Ovary (tissue), 9 donors: ENCODE data around the gene LHFPL6. TPM values are rescaled to one million over a fixed set of nuclear protein-coding genes. Genes with fewer than 3 reads are reported as not detected.

ENCODE experiments used
- DNase-seq, 5 donors: peaks; one replicate each; pipeline ENCODE4 v3.0.0-alpha.2; 2019 to 2020
- H3K27ac ChIP-seq, 2 donors: fragments of 200-600 bp; one replicate each; pipeline versions ENCODE4 v1.5.1 to v1.8.0; 2019 to 2022
- H3K27me3 ChIP-seq: fragments of 200-600 bp; one replicate; pipeline ENCODE4 v1.8.0; 2022
- H3K36me3 ChIP-seq: fragments of 200-600 bp; sonication (generic); one replicate; pipeline ENCODE4 v1.5.1; 2019
- H3K4me1 ChIP-seq: one replicate; pipeline ENCODE4 v1.8.1; 2013; ENCODE audit warnings: mild to moderate bottlenecking, moderate library complexity; ENCODE audit not compliant: insufficient read depth
- H3K4me3 ChIP-seq: fragments of 200-600 bp; sonication (generic); one replicate; pipeline ENCODE4 v1.5.1; 2017
- H3K9me3 ChIP-seq, 2 donors: fragments of 200-600 bp in 1 of 2; sonication (generic) in 1 of 2; one replicate each; pipeline versions ENCODE4 v1.5.1 to v1.8.1; 2013 to 2019; ENCODE audit warnings: mild to moderate bottlenecking in 1 of 2, moderate library complexity in 1 of 2
- CTCF ChIP-seq, 3 donors: fragments of 450-650 bp in 2 of 3; fragments of 200-600 bp in 1 of 3; IDR thresholded peaks; one replicate each; pipeline versions ENCODE4 v1.5.1 to v1.8.0; 2016 to 2022; ENCODE audit warnings: antibody characterized with exemption in 3 of 3, mild to moderate bottlenecking in 1 of 3
- EP300 ChIP-seq: sonication (generic); formaldehyde crosslinking; IDR thresholded peaks from one replicate; pipeline ENCODE4 v1.6.1; 2017; ENCODE audit warnings: antibody characterized with exemption
- POLR2A ChIP-seq: fragments of 450-650 bp; IDR thresholded peaks from one replicate; pipeline ENCODE4 v1.6.1; 2017; ENCODE audit warnings: antibody characterized with exemption, mild to moderate bottlenecking, moderate library complexity
- WGBS, 3 donors: extraction: QIAGEN DNeasy Blood & Tissue Kit in 1 of 3; methylation state at CpG; one replicate each; pipeline versions ENCODE4 v1.1.5 to v1.1.7; 2013 to 2017; 5-methylcytosine and 5-hydroxymethylcytosine counted together
- intact Hi-C, 4 donors: fragments of 100-400 bp; cut with DNase I; formaldehyde crosslinking; loops; one replicate each; pipeline versions ENCODE4 v1.11.0 to v1.15.1; 2022 to 2023
- polyA plus RNA-seq, 2 donors: library from polyadenylated mRNA; stranded (reverse); fragments of 200-250 nt in 1 of 2; fragments of 350-450 nt in 1 of 2; fragmentation: Illumina TruSeq in 1 of 2; extraction: RNeasy Lipid Tissue Mini Kit (QIAGEN cat#74804) in 1 of 2; gene quantifications; one replicate each; pipeline ENCODE4 v1.2.3, GENCODE V29; 2013 to 2014
- total RNA-seq, 7 donors: library from RNA; depleted of rRNA in 2 of 7; stranded (reverse); fragments of >200 nt in 2 of 7; fragmentation: NEBNext Ultra II Directional in 3 of 7; extraction: Animal tissue kit (Norgen Biotek cat#: 25700) in 3 of 7; gene quantifications; one replicate each; pipeline versions ENCODE4 v1.1.0 to v1.2.4, GENCODE V29; 2016 to 2023
- donor health status: DM: no; HTN: no; CAD: no; lungs with moderate emphysema.
- donor health status: DM: no; HTN: no; CAD: no.
- donor health status: Bipolar disorder and iron deficiency.
- donor health status: DM: yes; HTN: yes; CAD: no.
- donor health status: DM: no; HTN: no; CAD: no.
- donor health status: DM: yes; HTN: yes; CAD: no.

The LHFPL6 gene
- total and polyA plus RNA-seq, 9 donors, result 19.7 to 136 (median 42.4) TPM

GRCh38 chr13:39498471-39499114 lies 104.4 kb downstream of the LHFPL6 start:
- Histone ChIP-seq H3K9me3 (no peaks in the 10 kb centered on the region), H3K4me1 (peaks cover 13% of the 10 kb centered on the region), H3K27me3 (no peaks in the 10 kb centered on the region), H3K36me3 (no peaks in the 10 kb centered on the region), H3K27ac (no peak overlapping the region), H3K4me3 (no peak overlapping the region)
- intact Hi-C loops, result no loop called here
- DNase-seq, result no peak
- TF ChIP-seq CTCF (IDR thresholded peaks at IDR 0.05) (no peak), POLR2A (no peak), EP300 (no peak)
- 81 to 88% (median 85%) methylated on average over 9 of the region's 9 CpGs for WGBS, 3 donors

GRCh38 chr13:39496506-39496905 lies 106.5 kb downstream of the LHFPL6 start:
- Histone ChIP-seq H3K27ac (no peak overlapping the region), H3K27me3 (no peaks in the 10 kb centered on the region), H3K36me3 (no peaks in the 10 kb centered on the region), H3K9me3 (no peaks in the 10 kb centered on the region), H3K4me3 (no peak overlapping the region), H3K4me1 (peaks cover 9% of the 10 kb centered on the region)
- TF ChIP-seq CTCF (IDR thresholded peaks at IDR 0.05) (no peak), POLR2A (no peak)
- DNase-seq, result no peak
- intact Hi-C loops, result no loop called here

GRCh38 chr13:39494633-39495032 lies 108.4 kb downstream of the LHFPL6 start:
- Histone ChIP-seq H3K27me3 (no peaks in the 10 kb centered on the region), H3K4me3 (no peak overlapping the region), H3K9me3 (no peaks in the 10 kb centered on the region), H3K4me1 (peaks cover 10% of the 10 kb centered on the region), H3K27ac (no peak overlapping the region), H3K36me3 (no peaks in the 10 kb centered on the region)
- no peak for TF ChIP-seq EP300
- no peak for TF ChIP-seq CTCF (IDR thresholded peaks at IDR 0.05)
- no peak for TF ChIP-seq POLR2A
- no peak for DNase-seq
- intact Hi-C loops, result no loop called here
- 87 to 91% (median 90%) methylated on average over 3 of the region's 3 CpGs for WGBS, 3 donors

DNA sequence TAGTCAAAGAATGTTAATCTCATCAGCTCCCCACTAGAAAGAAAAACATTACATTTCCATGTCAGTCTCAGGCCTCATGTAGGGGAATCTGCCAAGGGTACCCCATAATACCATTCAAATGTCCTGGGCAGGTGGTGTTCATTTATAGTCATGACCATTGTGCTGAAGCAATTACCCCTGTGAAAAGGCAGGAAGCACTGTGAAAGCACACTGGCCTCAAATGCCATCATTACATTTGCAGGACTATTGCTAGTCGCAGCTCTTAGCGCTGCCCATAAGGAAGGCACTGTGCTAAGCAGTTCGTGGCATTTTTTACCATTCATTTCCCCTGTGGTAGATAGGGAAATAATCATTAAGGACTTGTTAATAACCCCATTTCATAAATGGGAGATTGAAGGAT lies 109.0 kb downstream of the LHFPL6 start:
- WGBS, 3 donors, result 80 to 85% (median 85%) methylated on average over 3 of the region's 3 CpGs
- intact Hi-C loops, result no loop called here
- no peak for DNase-seq

More for the DNA sequence above, 109.0 kb downstream of the LHFPL6 start:
- Histone ChIP-seq H3K4me3 (no peak overlapping the region), H3K36me3 (no peaks in the 10 kb centered on the region), H3K9me3 (no peaks in the 10 kb centered on the region), H3K27me3 (no peaks in the 10 kb centered on the region), H3K4me1 (peaks cover 12% of the 10 kb centered on the region), H3K27ac (no peak overlapping the region)
- no peak for TF ChIP-seq EP300
- no peak for TF ChIP-seq POLR2A
- TF ChIP-seq CTCF (IDR thresholded peaks at IDR 0.05), result no peak
